Measurements from ENCODE around the gene EPHA2. TPM values are rescaled to one million over a fixed set of nuclear protein-coding genes. Genes with fewer than 3 reads are reported as not detected.
A peak's percentile ranks its signal among the peaks of the same experiment; 100 is the strongest.

EPHA2 gene
- total RNA-seq, 1 experiment from 2014 or later, result 80.5 TPM

GRCh38 chr1:16082283-16083038 lies 73.4 kb downstream of the EPHA2 start:
- no peaks in the 10 kb centered on the region for H3K36me3 ChIP-seq
- H3K27me3 ChIP-seq, result no peaks in the 10 kb centered on the region
- peak; percentile 62 for DNase-seq

GRCh38 chr1:16081636-16082035 lies 74.2 kb downstream of the EPHA2 start:
- H3K4me3 ChIP-seq, result no peak overlapping the region
- H3K36me3 ChIP-seq, result no peaks in the 10 kb centered on the region
- no peak for DNase-seq
- H3K27me3 ChIP-seq, result no peaks in the 10 kb centered on the region
- no peaks in the 10 kb centered on the region for H3K9me3 ChIP-seq

More at GRCh38 chr1:16082283-16083038, 73.4 kb downstream of the EPHA2 start:
- Histone ChIP-seq H3K4me3 (no peak overlapping the region), H3K9me3 (no peaks in the 10 kb centered on the region)

- no peaks in the 10 kb centered on the region for H3K9me3 ChIP-seq
- no peaks in the 10 kb centered on the region for H3K27me3 ChIP-seq
- no peak for DNase-seq
- H3K4me3 ChIP-seq, result no peak overlapping the region
- no peaks in the 10 kb centered on the region for H3K36me3 ChIP-seq
Observed at GRCh38 chr1:16080422-16081150, 75.3 kb downstream of the EPHA2 start.

GRCh38 chr1:16078925-16079656 lies 76.8 kb downstream of the EPHA2 start:
- H3K4me3 ChIP-seq, result no peak overlapping the region
- DNase-seq, result peak; percentile 71
- no peaks in the 10 kb centered on the region for H3K9me3 ChIP-seq
- no peaks in the 10 kb centered on the region for H3K27me3 ChIP-seq
- H3K36me3 ChIP-seq, result no peaks in the 10 kb centered on the region

- Histone ChIP-seq H3K36me3 (no peaks in the 10 kb centered on the region), H3K27me3 (no peaks in the 10 kb centered on the region), H3K4me3 (no peak overlapping the region), H3K9me3 (no peaks in the 10 kb centered on the region)
- DNase-seq, result peak; percentile 17
Observed at GRCh38 chr1:16077406-16078245, 78.2 kb downstream of the EPHA2 start.

GRCh38 chr1:16076865-16077238 lies 79.0 kb downstream of the EPHA2 start:
- H3K27me3 ChIP-seq, result no peaks in the 10 kb centered on the region
- no peak overlapping the region for H3K4me3 ChIP-seq
- no peaks in the 10 kb centered on the region for H3K9me3 ChIP-seq
- no peaks in the 10 kb centered on the region for H3K36me3 ChIP-seq
- peak; percentile 88 for DNase-seq

- peak; percentile 86 for DNase-seq
- Histone ChIP-seq H3K9me3 (no peaks in the 10 kb centered on the region), H3K27me3 (no peaks in the 10 kb centered on the region), H3K36me3 (no peaks in the 10 kb centered on the region), H3K4me3 (no peak overlapping the region)
Observed at GRCh38 chr1:16076031-16076864, 79.6 kb downstream of the EPHA2 start.

- Histone ChIP-seq H3K36me3 (no peaks in the 10 kb centered on the region), H3K4me3 (no peak overlapping the region)
- peak; percentile 94 for DNase-seq
Observed at GRCh38 chr1:16075337-16076030, 80.4 kb downstream of the EPHA2 start.

More at GRCh38 chr1:16075337-16076030, 80.4 kb downstream of the EPHA2 start:
- H3K27me3 ChIP-seq, result no peaks in the 10 kb centered on the region
- no peaks in the 10 kb centered on the region for H3K9me3 ChIP-seq

Other genes starting within 250 kb of the EPHA2 start
- 25.7 and 29.1 TPM in 2 replicates for gene ZBTB17, start 180.0 kb downstream of the EPHA2 start, total RNA-seq (2014; rRNA removed; shearing (Covaris generic); ENCODE audit: low replicate concordance)
- not detected in 2 replicates for gene SRARP, start 151.8 kb downstream of the EPHA2 start, total RNA-seq (2014; rRNA removed; shearing (Covaris generic); ENCODE audit: low replicate concordance)
- 1.9 and 4.5 TPM in 2 replicates for gene HSPB7, start 138.0 kb downstream of the EPHA2 start, total RNA-seq (2014; rRNA removed; shearing (Covaris generic); ENCODE audit: low replicate concordance)
- gene CLCNKA, start 134.0 kb downstream of the EPHA2 start, total RNA-seq (2014; rRNA removed; shearing (Covaris generic); ENCODE audit: low replicate concordance), result not detected in 2 replicates
- not detected in 2 replicates for gene CLCNKB, start 112.3 kb downstream of the EPHA2 start, total RNA-seq (2014; rRNA removed; shearing (Covaris generic); ENCODE audit: low replicate concordance)
- gene FAM131C, start 82.4 kb downstream of the EPHA2 start, total RNA-seq (2014; rRNA removed; shearing (Covaris generic); ENCODE audit: low replicate concordance), result 0.15 and 2.1 TPM in 2 replicates
- gene ARHGEF19, start 56.6 kb upstream of the EPHA2 start, total RNA-seq (2014; rRNA removed; shearing (Covaris generic); ENCODE audit: low replicate concordance), result 20.4 and 36.3 TPM in 2 replicates
- 2.7 and 5.1 TPM in 2 replicates for gene CPLANE2, start 81.1 kb upstream of the EPHA2 start, total RNA-seq (2014; rRNA removed; shearing (Covaris generic); ENCODE audit: low replicate concordance)
- 14.1 and 19.2 TPM in 2 replicates for gene FBXO42, start 196.4 kb upstream of the EPHA2 start, total RNA-seq (2014; rRNA removed; shearing (Covaris generic); ENCODE audit: low replicate concordance)
- 81.1 and 101 TPM in 2 replicates for gene SZRD1, start 211.2 kb upstream of the EPHA2 start, total RNA-seq (2014; rRNA removed; shearing (Covaris generic); ENCODE audit: low replicate concordance)